ENCODE results near the gene CMBL.
"Not testable (repeated sequence)": the region's sequence is repeated elsewhere in the genome, so short reads cannot be mapped to it uniquely, and the experiment has no call there.

DNA sequence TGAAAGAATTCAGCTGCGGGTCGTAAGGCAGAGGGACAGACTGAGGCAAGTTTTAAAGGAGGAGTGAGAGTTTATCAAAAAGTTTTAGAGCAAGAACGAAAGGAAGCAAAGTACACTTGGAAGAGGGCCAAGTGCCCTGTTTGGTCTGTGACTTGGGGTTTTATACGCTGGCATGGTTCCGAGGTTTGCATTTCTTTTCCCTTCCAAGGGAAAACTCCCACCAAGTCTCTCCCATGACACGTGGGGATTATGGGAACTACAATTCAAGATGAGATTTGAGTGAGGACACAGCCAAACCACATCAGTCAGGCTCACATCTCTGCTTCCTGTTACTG lies 34.9 kb downstream of the CMBL start:
- not testable (repeated sequence) for TF ChIP-seq HDGF (IDR thresholded peaks at IDR 0.05; ENCODE audit: borderline replicate concordance); BHLHE40 (IDR thresholded peaks at IDR 0.05; ENCODE audit: borderline replicate concordance); SP1 (IDR thresholded peaks at IDR 0.05); SUZ12 (IDR thresholded peaks at IDR 0.05); ARNT (IDR thresholded peaks at IDR 0.05); TARDBP (IDR thresholded peaks at IDR 0.05); FOXK2 (IDR thresholded peaks at IDR 0.05)
- TF ChIP-seq, protein P1, sequence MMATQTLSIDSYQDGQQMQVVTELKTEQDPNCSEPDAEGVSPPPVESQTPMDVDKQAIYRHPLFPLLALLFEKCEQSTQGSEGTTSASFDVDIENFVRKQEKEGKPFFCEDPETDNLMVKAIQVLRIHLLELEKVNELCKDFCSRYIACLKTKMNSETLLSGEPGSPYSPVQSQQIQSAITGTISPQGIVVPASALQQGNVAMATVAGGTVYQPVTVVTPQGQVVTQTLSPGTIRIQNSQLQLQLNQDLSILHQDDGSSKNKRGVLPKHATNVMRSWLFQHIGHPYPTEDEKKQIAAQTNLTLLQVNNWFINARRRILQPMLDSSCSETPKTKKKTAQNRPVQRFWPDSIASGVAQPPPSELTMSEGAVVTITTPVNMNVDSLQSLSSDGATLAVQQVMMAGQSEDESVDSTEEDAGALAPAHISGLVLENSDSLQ (IDR thresholded peaks at IDR 0.05) = not testable (repeated sequence)

Measured in HEK293T (cell line).